ENCODE results near the gene THSD4. TPM values are rescaled to one million over a fixed set of nuclear protein-coding genes. Genes with fewer than 3 reads are reported as not detected.

The THSD4 gene
- total RNA-seq, 1 experiment from 2014 or later, result 65.4 TPM

- no peak overlapping the region for H3K4me3 ChIP-seq (ENCODE audit: low read depth in 2 of 2, low read length in 2 of 2)
- no peaks in the 10 kb centered on the region for H3K27me3 ChIP-seq (ENCODE audit: control insufficient read depth, insufficient read depth, low read length)
- POLR2A ChIA-PET, result no interaction called here
- no peak for TF ChIP-seq TCF7L2 (IDR thresholded peaks at IDR 0.05; ENCODE audit: low read depth, low read length)
- TF ChIP-seq SIN3A (IDR thresholded peaks at IDR 0.05; ENCODE audit: borderline replicate concordance, insufficient read depth, low read depth, low read length), result no peak
- no peak for TF ChIP-seq POLR2AphosphoS5 (IDR thresholded peaks at IDR 0.05; ENCODE audit: low read depth, low read length)
- no peak for TF ChIP-seq CTCF (IDR thresholded peaks at IDR 0.05)
- TF ChIP-seq, protein P1, sequence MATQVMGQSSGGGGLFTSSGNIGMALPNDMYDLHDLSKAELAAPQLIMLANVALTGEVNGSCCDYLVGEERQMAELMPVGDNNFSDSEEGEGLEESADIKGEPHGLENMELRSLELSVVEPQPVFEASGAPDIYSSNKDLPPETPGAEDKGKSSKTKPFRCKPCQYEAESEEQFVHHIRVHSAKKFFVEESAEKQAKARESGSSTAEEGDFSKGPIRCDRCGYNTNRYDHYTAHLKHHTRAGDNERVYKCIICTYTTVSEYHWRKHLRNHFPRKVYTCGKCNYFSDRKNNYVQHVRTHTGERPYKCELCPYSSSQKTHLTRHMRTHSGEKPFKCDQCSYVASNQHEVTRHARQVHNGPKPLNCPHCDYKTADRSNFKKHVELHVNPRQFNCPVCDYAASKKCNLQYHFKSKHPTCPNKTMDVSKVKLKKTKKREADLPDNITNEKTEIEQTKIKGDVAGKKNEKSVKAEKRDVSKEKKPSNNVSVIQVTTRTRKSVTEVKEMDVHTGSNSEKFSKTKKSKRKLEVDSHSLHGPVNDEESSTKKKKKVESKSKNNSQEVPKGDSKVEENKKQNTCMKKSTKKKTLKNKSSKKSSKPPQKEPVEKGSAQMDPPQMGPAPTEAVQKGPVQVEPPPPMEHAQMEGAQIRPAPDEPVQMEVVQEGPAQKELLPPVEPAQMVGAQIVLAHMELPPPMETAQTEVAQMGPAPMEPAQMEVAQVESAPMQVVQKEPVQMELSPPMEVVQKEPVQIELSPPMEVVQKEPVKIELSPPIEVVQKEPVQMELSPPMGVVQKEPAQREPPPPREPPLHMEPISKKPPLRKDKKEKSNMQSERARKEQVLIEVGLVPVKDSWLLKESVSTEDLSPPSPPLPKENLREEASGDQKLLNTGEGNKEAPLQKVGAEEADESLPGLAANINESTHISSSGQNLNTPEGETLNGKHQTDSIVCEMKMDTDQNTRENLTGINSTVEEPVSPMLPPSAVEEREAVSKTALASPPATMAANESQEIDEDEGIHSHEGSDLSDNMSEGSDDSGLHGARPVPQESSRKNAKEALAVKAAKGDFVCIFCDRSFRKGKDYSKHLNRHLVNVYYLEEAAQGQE (IDR thresholded peaks at IDR 0.05; ENCODE audit: insufficient read depth in 1 of 2, low read depth in 2 of 2, low read length in 1 of 2), result no peak
- H3K36me3 ChIP-seq (ENCODE audit: control insufficient read depth, insufficient read depth, low read length), result no peaks in the 10 kb centered on the region
- no peak for DNase-seq (ENCODE audit: low read depth, low spot score)
- intact Hi-C loops (cut with micrococcal nuclease; ENCODE audit: unreplicated experiment), result no loop called here
- H3K27ac ChIP-seq (ENCODE audit: low read length), result no peak overlapping the region
- no peaks in the 10 kb centered on the region for H3K4me1 ChIP-seq (ENCODE audit: control insufficient read depth, insufficient read depth, low read length)
- CTCF ChIA-PET, result no interaction called here
- no peak for ATAC-seq
- BruUV-seq (replicated peaks), result no TSS peak
- no peaks in the 10 kb centered on the region for H3K9me3 ChIP-seq (ENCODE audit: control insufficient read depth, insufficient read depth, low read depth, low read length)
- in situ Hi-C loops (cut with HindIII; ENCODE audit: low pct_unique_long_range_greater_than_20kb, low sequenced_read_pairs), result no loop called here
Measured at GRCh38 chr15:71465131-71465955, 350.1 kb downstream of the THSD4 start.

DNA sequence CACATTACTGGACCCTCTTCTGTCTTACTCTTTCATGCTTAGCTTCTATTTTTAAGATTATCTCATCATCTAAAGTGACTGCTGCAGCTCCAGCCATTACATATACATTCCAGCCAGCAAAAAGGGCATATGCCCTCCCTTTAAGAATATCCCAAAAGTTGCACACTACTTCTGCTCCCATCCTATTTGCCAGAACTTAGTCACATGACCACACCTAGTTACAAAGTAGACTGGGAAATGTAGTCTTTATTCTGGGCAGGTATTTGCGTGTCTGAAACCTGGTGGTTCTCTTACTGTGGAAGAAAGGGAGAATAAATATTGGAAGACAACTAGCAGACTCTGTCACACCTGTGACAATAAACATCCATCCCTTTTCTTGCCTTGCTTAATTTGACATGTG is 353.4 kb downstream of the THSD4 start:
- ATAC-seq (no peak), DNase-seq (ENCODE audit: low read depth, low spot score) (no peak)
- Histone ChIP-seq H3K4me3 (ENCODE audit: low read depth in 2 of 2, low read length in 2 of 2) (no peak overlapping the region), H3K4me1 (ENCODE audit: control insufficient read depth, insufficient read depth, low read length) (no peaks in the 10 kb centered on the region), H3K9me3 (ENCODE audit: control insufficient read depth, insufficient read depth, low read depth, low read length) (no peaks in the 10 kb centered on the region), H3K36me3 (ENCODE audit: control insufficient read depth, insufficient read depth, low read length) (no peaks in the 10 kb centered on the region), H3K27me3 (ENCODE audit: control insufficient read depth, insufficient read depth, low read length) (no peaks in the 10 kb centered on the region), H3K27ac (ENCODE audit: low read length) (no peak overlapping the region)
- intact Hi-C loops (cut with micrococcal nuclease; ENCODE audit: unreplicated experiment), result no loop called here
- TF ChIP-seq TCF7L2 (IDR thresholded peaks at IDR 0.05; ENCODE audit: low read depth, low read length) (no peak), POLR2AphosphoS5 (IDR thresholded peaks at IDR 0.05; ENCODE audit: low read depth, low read length) (no peak), CTCF (IDR thresholded peaks at IDR 0.05) (no peak), SIN3A (IDR thresholded peaks at IDR 0.05; ENCODE audit: borderline replicate concordance, insufficient read depth, low read depth, low read length) (no peak)
- TF ChIP-seq, protein P1 (IDR thresholded peaks at IDR 0.05; ENCODE audit: insufficient read depth in 1 of 2, low read depth in 2 of 2, low read length in 1 of 2), result no peak
- ChIA-PET POLR2A (no interaction called here), CTCF (no interaction called here)
- BruUV-seq (replicated peaks), result no TSS peak
- in situ Hi-C loops (cut with HindIII; ENCODE audit: low pct_unique_long_range_greater_than_20kb, low sequenced_read_pairs), result no loop called here
